HG03103 (cell line): ENCODE results near the gene ATP6V0C.

ENCODE experiments used
- ATAC-seq: cut with Tn5 transposase; IDR thresholded peaks from one replicate; pipeline ENCODE4 v1.9.1; 2021; ENCODE audit warnings: low read depth; ENCODE audit not compliant: unreplicated experiment

Gene ATP6V0C

DNA sequence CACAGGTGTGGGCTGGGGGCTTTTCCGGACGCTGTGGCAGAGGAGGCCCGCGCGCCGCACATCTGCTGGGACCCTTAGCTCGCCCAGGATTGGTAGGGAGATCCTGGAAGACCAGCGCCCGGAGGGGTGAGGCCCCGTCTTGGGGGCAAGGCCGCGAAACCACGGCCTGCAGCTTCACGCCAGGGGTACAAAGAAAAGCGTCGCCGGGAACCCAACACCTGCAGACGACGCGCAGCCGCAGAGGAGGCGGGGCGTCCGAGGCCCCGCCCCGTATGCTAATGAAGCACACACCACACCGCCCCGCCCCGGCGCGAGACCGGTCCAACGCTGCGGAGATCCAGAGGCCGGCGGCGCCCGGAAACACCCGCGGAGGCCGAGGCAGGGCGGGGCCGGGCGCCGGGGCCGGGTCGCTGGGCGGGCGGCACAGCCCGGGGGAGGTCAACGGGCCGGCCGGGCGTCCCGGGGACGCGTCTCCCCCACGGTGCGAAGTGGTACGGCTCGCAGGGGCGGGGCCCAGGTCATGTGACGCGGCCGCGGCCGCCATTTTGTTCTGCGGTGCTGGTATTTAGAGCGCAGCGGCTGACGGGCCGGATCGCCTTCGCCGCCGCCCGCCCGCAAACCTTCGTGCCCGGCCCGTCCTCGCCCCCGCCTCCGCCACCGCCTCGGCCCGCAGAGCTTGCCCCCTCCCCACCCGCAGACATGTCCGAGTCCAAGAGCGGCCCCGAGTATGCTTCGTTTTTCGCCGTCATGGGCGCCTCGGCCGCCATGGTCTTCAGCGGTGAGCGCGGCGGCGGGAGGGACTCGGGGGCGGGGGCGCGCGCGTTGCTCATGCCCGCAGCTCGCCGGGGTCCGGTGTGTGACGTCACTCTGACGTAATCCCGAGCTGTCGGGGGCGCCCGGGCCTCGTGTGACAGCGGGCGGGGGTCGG lies at the start of gene ATP6V0C:
ATP6V0C (plus strand) TSS at position 548 of the 928 bp plus-strand sequence; CDS start at position 700, 152 bp downstream.
- peak; percentile 58 for ATAC-seq

DNA sequence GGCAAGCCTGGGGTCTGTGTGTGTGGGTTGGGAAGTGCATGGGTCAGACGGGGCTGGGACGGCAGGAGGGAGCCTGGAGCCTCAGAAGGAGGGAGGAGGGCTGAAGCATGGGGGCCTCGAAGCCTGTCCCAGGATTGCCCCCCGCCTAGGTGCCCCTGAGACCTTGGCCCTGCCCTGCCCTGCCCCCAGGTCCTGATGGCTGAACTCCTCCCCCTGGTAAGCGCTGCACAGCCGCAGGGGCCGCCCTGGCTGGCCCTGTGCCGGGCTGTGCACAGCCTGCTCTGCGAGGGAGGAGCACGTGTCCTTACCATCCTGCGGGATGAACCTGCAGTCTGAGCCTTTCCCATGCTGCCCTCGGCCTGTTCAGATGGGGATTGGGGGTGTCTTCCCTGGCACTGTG lies 49.4 kb upstream of the ATP6V0C start:
- ATAC-seq, result no peak

DNA sequence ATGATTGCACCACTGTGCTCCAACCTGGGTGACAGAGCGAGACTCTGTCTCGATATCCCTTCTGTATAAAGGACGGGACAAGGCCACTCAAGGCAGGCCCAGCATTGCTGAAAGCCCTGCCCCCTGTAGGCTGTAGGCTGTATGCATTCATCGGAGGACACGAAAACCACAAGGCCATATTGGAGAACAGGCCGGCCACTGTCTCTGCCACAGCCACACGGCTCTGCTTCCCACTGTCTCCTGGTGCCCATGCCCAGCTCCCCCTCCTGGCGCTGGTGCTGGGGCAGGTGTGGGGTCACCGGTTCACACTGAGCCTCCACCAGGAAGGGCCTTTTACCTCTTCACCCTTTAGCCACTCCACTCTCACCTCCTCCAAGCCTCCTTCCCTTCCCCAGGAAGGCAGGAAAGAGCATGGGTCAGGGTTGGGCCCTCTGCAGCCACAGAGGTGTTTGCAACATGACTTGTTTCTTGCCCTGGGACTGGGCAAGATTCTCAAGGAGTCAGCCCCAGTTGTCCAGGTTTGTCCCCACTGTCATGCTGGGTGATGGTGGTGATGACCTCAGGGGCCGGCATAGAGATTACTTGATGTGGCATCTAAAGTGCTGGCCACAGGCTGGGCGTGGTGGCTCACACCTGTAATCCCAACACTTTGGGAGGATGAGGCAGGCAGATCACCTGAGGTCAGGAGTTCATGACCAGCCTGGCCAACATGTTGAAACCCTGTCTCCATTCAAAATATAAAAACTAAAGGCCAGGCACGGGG lies 47.9 kb upstream of the ATP6V0C start:
- no peak for ATAC-seq

DNA sequence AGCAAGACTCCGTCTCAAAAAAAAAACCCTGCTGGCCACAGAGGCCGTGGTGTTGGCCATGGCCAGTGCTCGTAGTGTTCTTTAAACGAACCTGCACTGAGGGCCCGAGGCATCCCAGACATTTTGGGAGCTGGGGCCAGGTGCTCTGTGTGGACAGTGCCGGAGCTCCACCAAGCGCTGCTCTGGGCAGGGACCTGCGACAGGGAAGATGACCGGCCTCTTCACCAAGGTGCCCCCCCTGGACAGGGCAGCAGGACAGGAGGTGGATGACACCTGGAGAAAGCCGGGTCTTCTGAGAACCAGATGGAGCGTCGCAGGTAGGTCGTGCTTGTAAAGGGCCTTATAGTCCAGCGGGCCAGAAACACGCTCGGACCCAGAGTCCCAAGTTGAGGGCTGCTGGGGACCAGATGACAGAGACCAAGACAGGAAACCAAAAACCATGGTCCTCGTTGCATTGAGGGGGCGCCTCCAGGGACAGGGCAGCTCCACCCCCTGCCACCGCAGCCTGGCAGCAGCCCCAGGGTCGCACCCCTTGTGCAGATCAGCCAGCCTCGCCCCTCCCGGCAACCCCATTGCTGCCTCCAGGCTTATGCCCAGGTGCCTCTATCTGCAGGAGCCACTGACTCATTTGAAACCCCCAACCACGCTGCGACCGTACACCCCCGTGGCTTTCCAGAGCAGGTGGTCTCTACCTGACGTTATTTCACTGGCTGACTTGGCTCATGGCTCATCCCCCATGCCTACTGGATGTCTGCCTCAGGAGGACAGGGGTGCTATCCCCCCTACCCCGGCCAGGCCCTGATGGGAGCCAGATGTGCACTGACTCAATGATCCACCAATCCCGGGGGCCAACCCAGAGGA lies 46.9 kb upstream of the ATP6V0C start:
- no peak for ATAC-seq

- no peak for ATAC-seq
Observed at GRCh38 chr16:2467528-2468232, 46.1 kb upstream of the ATP6V0C start.

GRCh38 chr16:2468233-2468724 lies 45.5 kb upstream of the ATP6V0C start:
- no peak for ATAC-seq

DNA sequence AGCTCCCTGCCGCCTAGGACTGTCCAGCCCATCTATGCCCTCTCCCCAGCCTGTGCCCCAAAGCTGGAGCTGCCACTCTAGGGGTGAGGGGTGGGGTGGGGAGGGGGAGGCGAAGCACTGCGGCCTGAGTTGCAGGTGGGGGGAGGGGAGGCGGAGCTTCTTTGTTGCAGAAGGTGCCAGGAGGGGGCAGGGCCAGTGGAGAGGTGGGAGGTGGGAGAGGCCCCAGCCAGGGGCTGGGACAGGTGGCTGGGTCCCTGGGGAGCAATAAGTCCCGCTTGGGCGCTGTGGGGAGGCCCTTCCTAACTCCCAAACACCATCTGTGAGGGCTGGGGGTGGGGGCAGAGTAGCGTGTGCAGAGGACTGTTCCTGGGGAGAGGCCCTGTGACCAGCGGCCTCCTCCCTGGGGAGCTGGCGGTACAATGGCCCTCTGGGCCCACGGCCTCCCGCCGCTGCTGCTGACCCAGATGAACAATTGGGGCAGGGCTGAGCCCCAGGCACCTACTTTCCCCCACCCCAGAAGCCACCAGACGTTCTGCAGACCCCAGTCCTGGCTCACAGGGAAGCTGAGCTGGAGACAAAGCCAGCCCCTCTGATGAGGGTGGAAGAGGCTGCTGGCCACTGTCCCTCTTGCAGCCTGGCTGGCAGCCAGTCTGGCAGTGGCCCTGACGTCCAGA lies 44.9 kb upstream of the ATP6V0C start:
- ATAC-seq, result no peak

DNA sequence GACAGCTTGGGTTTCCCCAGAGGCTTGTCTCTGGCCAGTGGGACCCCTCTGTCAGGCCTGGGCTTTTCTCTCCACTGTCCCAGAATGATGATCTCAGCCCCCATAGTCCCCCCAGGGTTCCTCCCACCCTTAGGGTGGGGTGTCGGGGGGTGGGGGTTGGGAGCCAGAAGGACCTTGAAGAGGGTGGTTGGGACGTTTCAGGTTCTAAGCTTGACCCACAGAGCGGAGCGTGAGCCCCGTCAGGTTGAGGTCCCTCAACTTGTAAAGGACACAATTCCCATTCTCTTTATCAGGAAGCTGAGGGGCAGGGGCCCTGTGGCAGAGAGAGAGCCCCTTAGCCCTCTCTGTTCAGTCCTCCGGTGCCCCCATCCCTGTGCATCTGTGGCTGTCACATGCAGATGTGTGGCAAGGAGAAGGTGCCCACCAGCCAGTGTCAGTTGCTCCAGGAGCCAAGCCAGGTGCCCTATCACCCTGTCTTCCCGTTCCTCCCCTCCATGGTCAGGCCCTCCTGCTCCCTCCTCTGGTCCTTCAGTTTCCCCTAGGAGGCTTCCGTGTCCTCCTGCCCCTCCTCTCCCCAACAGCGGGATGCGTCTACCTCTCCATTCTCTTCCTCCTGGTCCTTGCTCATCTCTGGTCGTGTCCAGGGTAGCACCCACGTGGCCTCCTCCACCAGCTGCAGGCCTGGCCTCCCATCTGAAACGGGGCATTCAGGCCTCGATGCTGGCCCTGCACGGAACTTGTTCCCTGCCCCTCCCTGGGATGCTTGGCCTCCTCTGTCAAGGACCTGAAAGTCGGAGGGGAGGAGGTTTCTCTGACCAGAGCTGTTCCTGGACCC lies 44.1 kb upstream of the ATP6V0C start:
- ATAC-seq, result no peak

DNA sequence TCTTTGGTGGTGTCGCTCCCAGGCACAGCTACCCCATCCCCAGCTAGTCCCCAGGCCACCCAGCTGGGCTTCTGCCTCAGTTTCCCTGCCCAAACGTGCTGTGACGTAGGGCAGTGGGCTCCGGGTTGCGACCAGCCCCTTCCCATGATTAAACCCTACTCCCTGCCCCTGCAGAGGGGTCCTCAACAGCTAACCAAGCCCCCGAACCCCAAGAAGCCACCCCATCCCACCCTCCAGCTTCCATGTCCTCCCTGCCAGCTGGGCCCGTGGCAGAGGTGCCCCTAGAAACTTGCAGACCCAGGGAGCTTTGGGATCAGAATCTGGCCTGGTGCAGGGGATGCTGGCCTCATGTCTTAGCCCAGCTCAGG lies 43.5 kb upstream of the ATP6V0C start:
- ATAC-seq, result no peak

- ATAC-seq, result no peak
Observed at GRCh38 chr16:2470603-2471015, 43.1 kb upstream of the ATP6V0C start.

- no peak for ATAC-seq
Observed at GRCh38 chr16:2471016-2471652, 42.6 kb upstream of the ATP6V0C start, which contains the start of gene NTN3. NTN3 (plus strand) TSS chr16:2471297; CDS start chr16:2471702, 405 bp downstream.

- no peak for ATAC-seq
Observed at GRCh38 chr16:2471653-2472487, 41.9 kb upstream of the ATP6V0C start.

- ATAC-seq, result no peak
Observed at GRCh38 chr16:2472488-2472864, 41.3 kb upstream of the ATP6V0C start.

DNA sequence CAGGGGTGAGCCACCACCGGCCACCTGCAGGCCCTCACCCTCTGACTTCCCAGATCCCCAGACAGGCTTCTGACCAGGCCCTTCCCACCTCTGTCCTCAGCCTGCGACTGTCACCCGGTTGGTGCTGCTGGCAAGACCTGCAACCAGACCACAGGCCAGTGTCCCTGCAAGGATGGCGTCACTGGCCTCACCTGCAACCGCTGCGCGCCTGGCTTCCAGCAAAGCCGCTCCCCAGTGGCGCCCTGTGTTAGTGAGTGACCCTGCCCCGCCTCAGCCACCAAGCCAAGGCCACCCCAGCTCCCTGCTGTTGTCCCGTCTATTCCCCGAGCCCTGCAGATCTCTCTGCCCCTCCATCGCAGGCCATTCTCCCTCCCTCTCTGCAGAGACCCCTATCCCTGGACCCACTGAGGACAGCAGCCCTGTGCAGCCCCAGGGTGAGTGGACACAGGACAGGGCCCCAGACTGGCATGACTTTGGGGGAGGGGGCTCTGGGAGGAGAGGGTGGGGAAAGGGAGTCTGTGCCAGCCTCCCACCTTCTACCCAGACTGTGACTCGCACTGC lies 40.8 kb upstream of the ATP6V0C start:
- no peak for ATAC-seq

- no peak for ATAC-seq
Observed at GRCh38 chr16:2473446-2473926, 40.3 kb upstream of the ATP6V0C start.

GRCh38 chr16:2473999-2474876 lies 39.5 kb upstream of the ATP6V0C start:
- ATAC-seq, result no peak
